CD4-positive, alpha-beta T cell treated with Interleukin-12 subunit alpha and Interleukin-12 subunit beta, for 1 hour (primary cell): Measurements from ENCODE around the gene ERCC6.

Experiments
- DNase-seq: peaks from one replicate; pipeline ENCODE4 v3.0.0-alpha.2; 2020

Gene ERCC6

GRCh38 chr10:49538381-49539319 is at the start of gene ERCC6:
ERCC6 (minus strand) TSS chr10:49539121.
- peak; percentile 96 for DNase-seq

- DNase-seq = no peak
Observed at GRCh38 chr10:49587981-49588380, 49.1 kb upstream of the ERCC6 start.

- no peak for DNase-seq
Observed at GRCh38 chr10:49585387-49585786, 46.5 kb upstream of the ERCC6 start.

- DNase-seq = no peak
Observed at GRCh38 chr10:49579621-49580020, 40.7 kb upstream of the ERCC6 start.

GRCh38 chr10:49578392-49578791 is 39.5 kb upstream of the ERCC6 start:
- DNase-seq = no peak

GRCh38 chr10:49577182-49577925 is 38.4 kb upstream of the ERCC6 start:
- DNase-seq = no peak

- DNase-seq = no peak
Observed at GRCh38 chr10:49575489-49576072, 36.7 kb upstream of the ERCC6 start.

GRCh38 chr10:49572594-49573114 is 33.7 kb upstream of the ERCC6 start:
- no peak for DNase-seq

GRCh38 chr10:49571388-49571787 is 32.5 kb upstream of the ERCC6 start:
- DNase-seq = no peak

- DNase-seq = no peak
Observed at GRCh38 chr10:49569031-49569631, 30.2 kb upstream of the ERCC6 start.

GRCh38 chr10:49568235-49568634 is 29.3 kb upstream of the ERCC6 start:
- no peak for DNase-seq

- DNase-seq = no peak
Observed at GRCh38 chr10:49567810-49568209, 28.9 kb upstream of the ERCC6 start.

GRCh38 chr10:49564461-49565009 is 25.6 kb upstream of the ERCC6 start:
- DNase-seq = no peak

- no peak for DNase-seq
Observed at GRCh38 chr10:49562893-49563292, 24.0 kb upstream of the ERCC6 start.

GRCh38 chr10:49560526-49560925 is 21.6 kb upstream of the ERCC6 start:
- no peak for DNase-seq

GRCh38 chr10:49559476-49559875 is 20.6 kb upstream of the ERCC6 start:
- no peak for DNase-seq

GRCh38 chr10:49558190-49558589 is 19.3 kb upstream of the ERCC6 start:
- no peak for DNase-seq

GRCh38 chr10:49557681-49558080 is 18.8 kb upstream of the ERCC6 start:
- no peak for DNase-seq

- no peak for DNase-seq
Observed at GRCh38 chr10:49556723-49557122, 17.8 kb upstream of the ERCC6 start.

GRCh38 chr10:49552277-49552676 is 13.4 kb upstream of the ERCC6 start:
- DNase-seq = no peak

GRCh38 chr10:49550563-49550962 is 11.6 kb upstream of the ERCC6 start:
- DNase-seq = no peak

- DNase-seq = no peak
Observed at GRCh38 chr10:49549640-49550346, 10.9 kb upstream of the ERCC6 start.
